ENCODE results near the gene HSPA6.
"Not testable (repeated sequence)": the region's sequence is repeated elsewhere in the genome, so short reads cannot be mapped to it uniquely, and the experiment has no call there.

Gene HSPA6

DNA sequence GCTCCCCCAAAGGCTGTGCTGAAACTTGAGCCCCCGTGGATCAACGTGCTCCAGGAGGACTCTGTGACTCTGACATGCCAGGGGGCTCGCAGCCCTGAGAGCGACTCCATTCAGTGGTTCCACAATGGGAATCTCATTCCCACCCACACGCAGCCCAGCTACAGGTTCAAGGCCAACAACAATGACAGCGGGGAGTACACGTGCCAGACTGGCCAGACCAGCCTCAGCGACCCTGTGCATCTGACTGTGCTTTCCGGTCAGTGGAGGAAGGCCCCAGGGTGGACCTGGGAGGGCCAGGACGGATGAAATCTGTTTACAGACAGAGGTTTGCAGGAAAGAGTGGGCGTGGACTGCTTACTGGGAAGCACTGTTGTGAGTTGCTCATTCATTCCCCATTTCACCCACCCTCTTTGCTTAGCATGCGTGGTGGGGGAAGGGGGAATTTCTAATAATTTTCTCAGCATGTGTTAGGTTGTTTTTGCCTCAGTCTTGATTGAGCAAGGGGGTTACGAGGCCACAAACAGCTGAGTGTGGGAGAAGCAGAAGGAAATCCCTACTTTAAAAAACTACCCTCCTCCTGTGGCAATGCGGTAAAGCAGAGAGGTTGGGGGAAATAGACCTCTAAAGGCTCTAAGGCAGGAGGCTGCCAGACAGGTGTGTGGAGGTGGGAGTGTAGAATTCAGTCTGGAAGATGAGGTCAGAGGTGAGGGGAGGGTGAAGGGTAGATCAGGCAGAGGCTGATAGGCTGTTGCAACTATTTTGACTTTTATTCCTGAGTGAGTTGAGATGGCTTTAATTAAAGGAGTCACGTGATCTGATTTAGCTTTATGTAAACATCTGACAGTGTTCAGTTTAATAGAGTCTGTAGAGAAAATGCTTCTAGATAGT lies 17.8 kb upstream of the HSPA6 start:
- TF ChIP-seq, protein P1, sequence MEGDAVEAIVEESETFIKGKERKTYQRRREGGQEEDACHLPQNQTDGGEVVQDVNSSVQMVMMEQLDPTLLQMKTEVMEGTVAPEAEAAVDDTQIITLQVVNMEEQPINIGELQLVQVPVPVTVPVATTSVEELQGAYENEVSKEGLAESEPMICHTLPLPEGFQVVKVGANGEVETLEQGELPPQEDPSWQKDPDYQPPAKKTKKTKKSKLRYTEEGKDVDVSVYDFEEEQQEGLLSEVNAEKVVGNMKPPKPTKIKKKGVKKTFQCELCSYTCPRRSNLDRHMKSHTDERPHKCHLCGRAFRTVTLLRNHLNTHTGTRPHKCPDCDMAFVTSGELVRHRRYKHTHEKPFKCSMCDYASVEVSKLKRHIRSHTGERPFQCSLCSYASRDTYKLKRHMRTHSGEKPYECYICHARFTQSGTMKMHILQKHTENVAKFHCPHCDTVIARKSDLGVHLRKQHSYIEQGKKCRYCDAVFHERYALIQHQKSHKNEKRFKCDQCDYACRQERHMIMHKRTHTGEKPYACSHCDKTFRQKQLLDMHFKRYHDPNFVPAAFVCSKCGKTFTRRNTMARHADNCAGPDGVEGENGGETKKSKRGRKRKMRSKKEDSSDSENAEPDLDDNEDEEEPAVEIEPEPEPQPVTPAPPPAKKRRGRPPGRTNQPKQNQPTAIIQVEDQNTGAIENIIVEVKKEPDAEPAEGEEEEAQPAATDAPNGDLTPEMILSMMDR (IDR thresholded peaks at IDR 0.05; ENCODE audit: low read depth, low read length) = no peak
- H3K4me3 ChIP-seq (ENCODE audit: low read depth, low read length) = no peak overlapping the region

DNA sequence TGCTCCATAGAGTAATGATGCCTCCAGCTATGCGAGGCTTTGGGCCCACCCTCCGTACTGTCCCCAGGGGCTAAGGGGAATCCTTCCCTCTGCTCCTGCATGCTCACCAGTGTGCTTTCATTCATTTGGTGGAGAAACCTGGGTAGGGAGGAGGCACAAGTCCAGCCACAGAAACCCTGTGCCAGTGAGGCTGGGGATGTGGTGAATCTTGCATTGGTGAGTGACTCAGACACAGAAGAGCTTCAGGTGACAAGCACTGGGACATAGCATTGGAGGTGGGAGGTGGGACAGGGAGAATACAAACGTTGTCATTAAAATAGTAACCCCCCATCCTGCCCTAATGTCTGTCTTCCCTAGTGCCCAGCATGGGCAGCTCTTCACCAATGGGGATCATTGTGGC lies 13.9 kb upstream of the HSPA6 start:
- TF ChIP-seq, protein P1 (IDR thresholded peaks at IDR 0.05; ENCODE audit: low read depth, low read length) = no peak
- H3K4me3 ChIP-seq (ENCODE audit: low read depth, low read length) = no peak overlapping the region

DNA sequence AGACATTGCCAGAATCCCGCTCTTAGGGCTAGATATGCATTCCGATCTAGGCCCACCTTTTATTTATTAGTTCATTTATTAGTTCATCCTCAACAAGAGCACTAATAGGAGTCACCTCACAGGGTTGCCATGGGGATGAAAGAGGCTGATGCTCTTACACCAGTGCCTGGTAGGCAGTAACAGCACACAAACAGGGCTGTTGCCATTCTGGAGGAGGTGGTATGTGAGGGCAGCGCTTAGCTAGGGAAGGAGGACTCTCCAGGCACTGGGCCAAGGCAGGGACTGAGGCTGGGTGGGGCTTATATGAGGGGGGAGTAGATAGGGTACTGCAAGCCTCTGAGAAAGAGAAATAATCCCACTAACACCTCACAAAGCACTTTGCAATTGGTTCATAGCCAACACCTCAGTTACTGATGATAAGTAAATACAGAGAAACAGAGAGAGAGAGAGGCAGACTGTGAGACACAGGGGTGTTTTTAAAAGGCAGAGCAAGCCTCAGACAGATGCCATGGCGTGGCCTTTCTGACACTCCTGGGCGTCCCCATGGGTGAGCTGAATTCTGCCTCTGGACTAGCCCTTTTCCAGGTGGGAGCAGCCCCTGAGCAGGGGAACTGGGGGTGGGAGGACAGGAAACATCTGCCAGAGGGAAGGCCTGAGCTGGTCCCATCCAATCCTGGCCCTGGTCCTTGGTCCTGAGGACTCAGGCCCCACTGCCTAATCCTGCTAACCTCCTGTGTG lies 13.2 kb upstream of the HSPA6 start:
- H3K4me3 ChIP-seq (ENCODE audit: low read depth, low read length) = no peak overlapping the region
- TF ChIP-seq, protein P1 (IDR thresholded peaks at IDR 0.05; ENCODE audit: low read depth, low read length) = no peak

DNA sequence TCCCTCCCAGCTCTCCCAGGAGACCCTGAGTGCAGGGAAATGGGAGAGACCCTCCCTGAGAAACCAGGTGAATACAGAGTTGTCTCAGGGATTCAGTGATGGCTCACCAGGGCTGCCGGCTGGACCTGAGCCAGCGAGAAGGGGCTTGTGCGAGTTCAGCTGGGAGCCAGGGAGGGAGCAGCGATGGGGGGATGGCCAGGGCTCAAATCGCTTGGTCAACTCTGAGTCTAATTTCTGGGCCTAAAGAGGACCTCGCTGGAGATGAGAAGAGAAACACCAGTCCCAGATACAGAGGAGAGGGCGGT lies 12.6 kb upstream of the HSPA6 start:
- TF ChIP-seq, protein P1 (IDR thresholded peaks at IDR 0.05; ENCODE audit: low read depth, low read length) = no peak
- H3K4me3 ChIP-seq (ENCODE audit: low read depth, low read length) = no peak overlapping the region

DNA sequence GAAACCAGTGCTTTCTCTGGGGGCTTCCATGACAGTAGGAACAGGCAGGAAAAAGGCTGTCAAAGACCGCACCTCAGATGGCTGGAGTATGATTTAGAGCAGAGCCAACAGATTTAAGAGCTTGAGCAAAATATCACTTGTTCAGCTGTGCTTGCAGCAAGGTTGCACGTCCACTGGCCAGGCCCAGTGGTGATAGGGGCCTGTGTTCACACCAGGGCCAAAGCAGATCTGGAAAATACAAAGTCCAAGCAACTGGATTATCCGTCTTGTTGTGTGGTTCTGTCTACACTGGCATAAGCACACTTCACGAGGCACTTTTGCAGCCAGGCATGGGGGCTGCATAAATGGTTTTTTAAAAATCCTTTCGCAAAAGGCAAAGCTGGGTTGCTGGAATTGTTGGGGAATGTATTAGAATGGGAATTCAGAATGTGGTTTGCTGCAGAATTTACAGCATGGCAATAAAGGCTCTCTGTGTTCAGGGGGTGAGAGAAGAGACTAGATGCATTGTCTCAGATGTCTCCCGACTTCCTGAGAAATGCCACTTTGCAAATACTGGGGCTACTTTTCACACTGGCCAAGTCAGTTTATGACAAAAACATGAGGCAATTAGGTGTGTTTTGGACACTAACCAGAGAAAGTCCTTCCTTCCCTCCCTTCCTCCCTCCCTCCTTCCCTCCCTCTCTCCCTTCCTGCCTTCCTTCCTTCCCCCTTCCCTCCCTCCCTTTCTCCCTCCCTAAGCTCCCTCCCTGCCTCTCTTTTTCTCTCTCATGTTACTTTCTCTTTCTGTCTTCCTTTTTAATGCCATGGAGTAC lies 11.5 kb upstream of the HSPA6 start:
- H3K4me3 ChIP-seq (ENCODE audit: low read depth, low read length) = not testable (repeated sequence)

DNA sequence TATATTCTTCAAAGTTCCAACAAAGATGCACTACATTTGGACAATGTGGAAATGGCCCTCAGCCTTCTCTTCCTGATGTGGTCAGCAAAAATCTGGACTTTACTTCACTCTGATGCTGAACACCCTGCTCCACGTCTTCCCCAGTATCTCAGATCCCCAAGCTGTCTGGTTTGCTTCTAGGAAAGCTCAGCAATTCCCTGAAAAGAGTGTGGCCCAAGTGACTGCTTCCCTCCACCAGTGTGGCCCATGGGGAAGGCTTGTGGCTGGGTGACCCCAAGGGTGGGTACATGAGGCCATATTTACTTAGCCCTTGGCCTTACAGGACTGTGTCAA lies 10.9 kb upstream of the HSPA6 start:
- not testable (repeated sequence) for H3K4me3 ChIP-seq (ENCODE audit: low read depth, low read length)

DNA sequence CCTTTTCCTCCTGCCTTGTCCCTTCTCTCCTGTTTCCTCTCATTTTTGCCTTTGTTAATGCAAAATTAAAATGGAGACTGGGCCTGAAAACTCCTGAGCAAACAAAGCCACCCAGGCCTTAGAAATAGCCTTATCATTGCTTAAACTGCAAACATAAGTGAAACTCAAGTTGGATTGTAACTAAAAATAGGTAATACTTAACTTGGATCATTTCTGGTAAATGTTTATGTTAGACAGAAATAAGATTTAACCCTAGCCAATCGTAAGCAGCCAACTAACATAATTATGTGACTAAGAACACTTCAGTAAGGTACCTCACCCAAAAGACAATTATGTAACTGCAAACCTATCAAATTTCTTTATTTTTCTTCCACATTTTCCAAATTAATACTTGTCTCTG lies 10.4 kb upstream of the HSPA6 start:
- H3K4me3 ChIP-seq (ENCODE audit: low read depth, low read length) = not testable (repeated sequence)

DNA sequence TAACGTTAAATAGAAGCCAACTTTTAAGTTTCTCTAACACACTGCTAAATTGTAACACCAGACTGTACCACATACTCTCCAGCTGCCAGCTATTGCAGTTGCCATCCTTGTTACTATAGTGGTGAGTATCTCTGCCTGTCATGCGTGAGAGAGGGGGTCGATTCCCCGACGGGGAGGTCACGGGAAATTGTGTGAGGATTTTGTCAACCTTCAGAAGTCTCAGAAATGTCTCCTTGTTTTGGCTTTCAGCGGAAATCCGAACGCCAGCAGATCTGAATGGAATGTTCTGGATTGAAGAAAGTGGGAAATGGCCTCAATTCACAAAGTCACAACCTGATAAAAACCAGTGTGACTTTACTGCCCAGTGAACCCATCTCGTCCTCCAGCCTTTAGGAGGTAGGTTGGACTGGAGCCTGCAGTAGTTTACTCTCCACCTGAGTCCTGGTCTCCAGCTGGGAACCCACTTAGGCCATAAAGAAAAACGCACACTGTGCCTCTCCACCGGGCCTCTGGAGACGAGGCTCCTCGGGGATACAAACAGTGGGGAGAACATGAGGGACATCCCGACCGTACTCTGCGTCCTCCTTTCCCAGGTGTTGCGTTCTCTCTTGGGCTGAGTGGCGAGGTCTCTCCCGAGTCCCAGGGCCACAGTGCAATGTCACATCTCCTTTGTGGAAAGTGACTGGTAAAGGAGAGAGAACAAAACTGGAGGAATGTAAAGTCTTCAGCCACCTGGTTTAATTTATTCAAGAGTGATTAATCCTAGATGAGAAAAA lies 1.1 kb upstream of the HSPA6 start:
- H3K4me3 ChIP-seq (ENCODE audit: low read depth, low read length) = not testable (repeated sequence)

DNA sequence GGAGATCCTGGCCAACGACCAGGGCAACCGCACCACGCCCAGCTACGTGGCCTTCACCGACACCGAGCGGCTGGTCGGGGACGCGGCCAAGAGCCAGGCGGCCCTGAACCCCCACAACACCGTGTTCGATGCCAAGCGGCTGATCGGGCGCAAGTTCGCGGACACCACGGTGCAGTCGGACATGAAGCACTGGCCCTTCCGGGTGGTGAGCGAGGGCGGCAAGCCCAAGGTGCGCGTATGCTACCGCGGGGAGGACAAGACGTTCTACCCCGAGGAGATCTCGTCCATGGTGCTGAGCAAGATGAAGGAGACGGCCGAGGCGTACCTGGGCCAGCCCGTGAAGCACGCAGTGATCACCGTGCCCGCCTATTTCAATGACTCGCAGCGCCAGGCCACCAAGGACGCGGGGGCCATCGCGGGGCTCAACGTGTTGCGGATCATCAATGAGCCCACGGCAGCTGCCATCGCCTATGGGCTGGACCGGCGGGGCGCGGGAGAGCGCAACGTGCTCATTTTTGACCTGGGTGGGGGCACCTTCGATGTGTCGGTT lies 477 bp downstream of the HSPA6 start:
- H3K4me3 ChIP-seq (ENCODE audit: low read depth, low read length) = peak overlapping the region; percentile 33

DNA sequence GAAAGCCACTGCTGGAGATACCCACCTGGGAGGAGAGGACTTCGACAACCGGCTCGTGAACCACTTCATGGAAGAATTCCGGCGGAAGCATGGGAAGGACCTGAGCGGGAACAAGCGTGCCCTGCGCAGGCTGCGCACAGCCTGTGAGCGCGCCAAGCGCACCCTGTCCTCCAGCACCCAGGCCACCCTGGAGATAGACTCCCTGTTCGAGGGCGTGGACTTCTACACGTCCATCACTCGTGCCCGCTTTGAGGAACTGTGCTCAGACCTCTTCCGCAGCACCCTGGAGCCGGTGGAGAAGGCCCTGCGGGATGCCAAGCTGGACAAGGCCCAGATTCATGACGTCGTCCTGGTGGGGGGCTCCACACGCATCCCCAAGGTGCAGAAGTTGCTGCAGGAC lies 981 bp downstream of the HSPA6 start:
- not testable (repeated sequence) for H3K4me3 ChIP-seq (ENCODE audit: low read depth, low read length)

DNA sequence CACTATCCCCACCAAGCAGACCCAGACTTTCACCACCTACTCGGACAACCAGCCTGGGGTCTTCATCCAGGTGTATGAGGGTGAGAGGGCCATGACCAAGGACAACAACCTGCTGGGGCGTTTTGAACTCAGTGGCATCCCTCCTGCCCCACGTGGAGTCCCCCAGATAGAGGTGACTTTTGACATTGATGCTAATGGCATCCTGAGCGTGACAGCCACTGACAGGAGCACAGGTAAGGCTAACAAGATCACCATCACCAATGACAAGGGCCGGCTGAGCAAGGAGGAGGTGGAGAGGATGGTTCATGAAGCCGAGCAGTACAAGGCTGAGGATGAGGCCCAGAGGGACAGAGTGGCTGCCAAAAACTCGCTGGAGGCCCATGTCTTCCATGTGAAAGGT lies 1.6 kb downstream of the HSPA6 start:
- not testable (repeated sequence) for H3K4me3 ChIP-seq (ENCODE audit: low read depth, low read length)

DNA sequence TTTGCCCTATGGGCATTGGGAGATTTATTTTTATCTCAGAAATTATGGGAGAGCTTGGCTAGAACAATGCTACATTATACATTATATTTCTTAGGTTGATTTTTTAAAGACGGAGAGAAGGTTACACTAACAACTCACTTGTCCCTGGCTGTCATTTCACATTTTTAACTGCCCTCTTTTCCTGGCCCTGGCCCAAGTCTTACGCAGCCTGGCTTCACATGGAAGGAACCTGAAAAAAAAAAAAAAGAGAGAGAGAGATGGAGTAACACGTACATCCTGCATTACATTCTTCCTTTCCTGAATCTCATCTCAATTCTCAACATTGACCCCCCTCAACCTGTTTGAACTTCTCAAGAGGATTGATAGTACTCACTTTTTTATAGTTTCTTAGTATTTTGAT lies 4.2 kb downstream of the HSPA6 start:
- not testable (repeated sequence) for H3K4me3 ChIP-seq (ENCODE audit: low read depth, low read length)

DNA sequence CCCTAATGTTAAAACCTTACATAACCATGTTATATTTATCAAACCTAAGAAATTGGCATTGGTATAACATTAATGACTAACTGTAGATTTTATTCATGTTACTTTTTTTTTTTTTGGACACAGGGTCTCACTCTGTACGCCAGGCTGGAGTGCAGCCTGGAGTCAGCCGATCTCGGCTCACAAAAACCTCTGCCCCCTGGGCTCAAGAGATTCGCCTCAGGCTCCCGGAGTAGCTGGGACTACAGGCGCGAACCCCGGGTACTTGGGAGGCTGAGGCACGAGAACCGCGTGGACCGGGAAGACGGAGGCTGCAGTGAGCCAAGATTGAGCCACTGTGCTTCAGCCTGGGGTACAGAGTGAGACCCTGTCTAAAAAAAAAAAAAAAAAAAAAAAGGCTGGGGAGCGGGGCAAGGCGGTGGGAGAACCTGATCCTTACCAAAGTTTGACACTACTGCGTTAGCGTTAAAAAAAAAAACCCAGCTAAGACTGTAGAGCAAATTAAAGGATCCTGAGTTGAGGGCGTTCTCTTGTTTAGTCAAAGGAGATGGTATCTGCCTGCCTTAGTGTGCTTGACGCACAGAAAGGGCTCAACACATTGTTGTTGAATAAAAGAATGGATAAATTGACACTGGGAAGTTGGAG lies 5.2 kb downstream of the HSPA6 start:
- H3K4me3 ChIP-seq (ENCODE audit: low read depth, low read length) = not testable (repeated sequence)

DNA sequence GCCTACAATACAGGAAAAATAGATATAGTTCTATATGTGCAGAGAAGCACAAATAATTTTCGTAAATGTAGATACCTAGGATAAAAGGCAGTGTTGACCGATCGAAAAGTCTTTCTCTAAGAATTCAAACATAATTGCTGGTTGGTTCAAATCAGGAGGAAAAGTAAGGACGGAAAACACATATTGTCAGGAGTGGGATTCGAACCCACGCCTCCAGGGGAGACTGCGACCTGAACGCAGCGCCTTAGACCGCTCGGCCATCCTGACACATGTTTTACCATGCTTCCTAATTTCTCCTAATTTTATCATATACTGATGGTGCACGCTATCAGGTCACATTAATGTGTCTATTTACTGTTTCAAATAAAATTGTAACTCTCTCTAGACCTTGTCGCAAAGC lies 5.8 kb downstream of the HSPA6 start:
- H3K4me3 ChIP-seq (ENCODE audit: low read depth, low read length) = peak overlapping the region; percentile 64
